ENCODE results near the gene STK32A. TPM values are rescaled to one million over a fixed set of nuclear protein-coding genes. Genes with fewer than 3 reads are reported as not detected.

STK32A gene
- total RNA-seq, 6 donors from 2014 or later = 2.7 to 13.3 (median 7.1) TPM

DNA sequence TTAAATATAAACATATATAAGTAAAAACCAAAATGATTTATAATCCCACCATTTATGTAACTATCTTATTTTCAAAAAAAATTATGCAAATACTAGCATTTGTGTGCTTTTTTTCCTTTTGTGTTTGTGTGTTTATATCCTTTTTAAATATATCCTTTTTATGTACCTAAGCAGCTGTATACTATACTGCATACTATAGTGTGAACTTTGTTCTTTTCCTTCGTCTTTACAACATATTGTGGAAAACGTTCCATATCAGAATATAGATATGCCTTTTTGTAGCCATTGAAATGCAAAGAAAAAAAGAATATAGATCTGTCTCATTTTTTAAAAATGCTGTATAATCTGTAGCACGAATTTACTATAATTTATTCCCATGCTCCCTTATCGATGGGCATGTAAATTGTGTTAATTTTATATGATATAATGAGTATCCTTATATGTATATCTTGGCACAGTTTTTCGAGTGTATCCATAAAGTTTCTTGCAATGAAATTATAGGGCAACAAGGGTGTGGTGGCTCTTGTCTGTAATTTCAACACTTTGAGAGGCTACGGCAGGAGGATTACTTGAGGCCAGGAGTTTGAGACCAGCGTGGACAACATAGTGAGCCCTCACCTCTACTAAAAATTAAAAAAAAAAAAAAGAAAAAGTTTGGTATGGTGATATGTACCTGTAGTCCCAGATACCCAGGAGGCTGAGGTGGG lies 83.3 kb downstream of the STK32A start:
- H3K36me3 ChIP-seq = no peaks in the 10 kb centered on the region
- H3K9me3 ChIP-seq = no peaks in the 10 kb centered on the region
- H3K4me1 ChIP-seq = no peaks in the 10 kb centered on the region
- TF ChIP-seq, protein P1, sequence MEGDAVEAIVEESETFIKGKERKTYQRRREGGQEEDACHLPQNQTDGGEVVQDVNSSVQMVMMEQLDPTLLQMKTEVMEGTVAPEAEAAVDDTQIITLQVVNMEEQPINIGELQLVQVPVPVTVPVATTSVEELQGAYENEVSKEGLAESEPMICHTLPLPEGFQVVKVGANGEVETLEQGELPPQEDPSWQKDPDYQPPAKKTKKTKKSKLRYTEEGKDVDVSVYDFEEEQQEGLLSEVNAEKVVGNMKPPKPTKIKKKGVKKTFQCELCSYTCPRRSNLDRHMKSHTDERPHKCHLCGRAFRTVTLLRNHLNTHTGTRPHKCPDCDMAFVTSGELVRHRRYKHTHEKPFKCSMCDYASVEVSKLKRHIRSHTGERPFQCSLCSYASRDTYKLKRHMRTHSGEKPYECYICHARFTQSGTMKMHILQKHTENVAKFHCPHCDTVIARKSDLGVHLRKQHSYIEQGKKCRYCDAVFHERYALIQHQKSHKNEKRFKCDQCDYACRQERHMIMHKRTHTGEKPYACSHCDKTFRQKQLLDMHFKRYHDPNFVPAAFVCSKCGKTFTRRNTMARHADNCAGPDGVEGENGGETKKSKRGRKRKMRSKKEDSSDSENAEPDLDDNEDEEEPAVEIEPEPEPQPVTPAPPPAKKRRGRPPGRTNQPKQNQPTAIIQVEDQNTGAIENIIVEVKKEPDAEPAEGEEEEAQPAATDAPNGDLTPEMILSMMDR (IDR thresholded peaks at IDR 0.05) = no peak
- TF ChIP-seq EP300 (IDR thresholded peaks at IDR 0.05) = no peak
- no peak for TF ChIP-seq POLR2A (IDR thresholded peaks at IDR 0.05)
- TF ChIP-seq POLR2AphosphoS5 (IDR thresholded peaks at IDR 0.05) = no peak
- no peak overlapping the region for H3K27ac ChIP-seq
- H3K27me3 ChIP-seq = no peaks in the 10 kb centered on the region
- H3K4me3 ChIP-seq = no peak overlapping the region
- no peak for ATAC-seq (ENCODE audit: low FRiP score in 2 of 2)
- 92 to 93% methylated on average over 7 of the region's 7 CpGs for WGBS, 2 donors
- no peak for DNase-seq

DNA sequence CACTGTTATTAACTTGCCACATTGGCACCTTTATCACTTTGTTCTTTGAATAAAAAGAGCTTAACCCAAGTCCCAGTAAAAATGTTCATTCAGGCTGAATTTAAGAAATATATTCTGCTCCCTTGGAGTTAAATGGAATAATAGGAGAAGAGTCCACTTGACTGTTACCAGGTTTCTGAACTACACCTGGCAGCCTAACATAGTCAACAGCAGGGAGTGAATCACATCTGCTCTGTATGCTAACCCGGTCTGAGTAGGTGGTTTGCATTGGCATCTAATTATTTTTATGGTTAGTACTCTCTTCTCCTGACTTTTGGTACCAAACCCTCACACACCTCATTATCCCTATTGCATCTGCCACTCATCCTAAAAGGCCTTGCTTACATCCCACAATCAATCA lies 86.7 kb downstream of the STK32A start:
- Histone ChIP-seq H3K36me3 (no peaks in the 10 kb centered on the region), H3K4me3 (no peak overlapping the region), H3K9me3 (no peaks in the 10 kb centered on the region), H3K27me3 (no peaks in the 10 kb centered on the region), H3K4me1 (no peaks in the 10 kb centered on the region), H3K27ac (no peak overlapping the region)
- WGBS, 2 donors = 73 to 89% methylated on average over 1 of the region's 1 CpG
- DNase-seq = no peak
- no peak for ATAC-seq (ENCODE audit: low FRiP score in 2 of 2)
- TF ChIP-seq EP300 (IDR thresholded peaks at IDR 0.05) = no peak
- TF ChIP-seq POLR2AphosphoS5 (IDR thresholded peaks at IDR 0.05) = no peak
- TF ChIP-seq, protein P1 (IDR thresholded peaks at IDR 0.05) = no peak
- no peak for TF ChIP-seq POLR2A (IDR thresholded peaks at IDR 0.05)

DNA sequence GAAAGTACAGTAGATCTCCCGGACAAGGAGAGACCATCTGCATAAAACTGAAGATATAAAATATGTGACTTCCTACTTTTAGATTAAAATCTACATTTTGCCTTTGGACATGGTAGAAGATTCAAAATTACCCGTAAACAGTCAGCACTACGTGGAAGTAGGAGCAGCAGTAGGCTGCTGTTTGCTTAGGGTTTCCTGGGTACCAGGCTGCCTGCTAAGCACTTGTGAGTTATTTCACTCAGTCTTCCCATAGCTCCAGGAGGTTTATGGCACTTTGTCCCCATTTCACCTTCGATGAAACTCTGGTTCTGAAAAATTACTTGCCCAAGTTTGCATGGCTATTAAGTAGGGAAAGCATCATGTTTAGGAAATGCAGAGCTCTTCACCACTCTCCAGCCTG lies 92.6 kb downstream of the STK32A start:
- Histone ChIP-seq H3K4me3 (no peak overlapping the region), H3K27me3 (no peaks in the 10 kb centered on the region), H3K36me3 (no peaks in the 10 kb centered on the region), H3K4me1 (no peaks in the 10 kb centered on the region), H3K27ac (no peak overlapping the region), H3K9me3 (no peaks in the 10 kb centered on the region)
- WGBS, 2 donors = 60 to 67% methylated on average over 4 of the region's 4 CpGs
- no peak for DNase-seq
- no peak for ATAC-seq (ENCODE audit: low FRiP score in 2 of 2)
- TF ChIP-seq, protein P1 (IDR thresholded peaks at IDR 0.05) = no peak
- TF ChIP-seq POLR2A (IDR thresholded peaks at IDR 0.05) (no peak), EP300 (IDR thresholded peaks at IDR 0.05) (no peak), POLR2AphosphoS5 (IDR thresholded peaks at IDR 0.05) (no peak)

DNA sequence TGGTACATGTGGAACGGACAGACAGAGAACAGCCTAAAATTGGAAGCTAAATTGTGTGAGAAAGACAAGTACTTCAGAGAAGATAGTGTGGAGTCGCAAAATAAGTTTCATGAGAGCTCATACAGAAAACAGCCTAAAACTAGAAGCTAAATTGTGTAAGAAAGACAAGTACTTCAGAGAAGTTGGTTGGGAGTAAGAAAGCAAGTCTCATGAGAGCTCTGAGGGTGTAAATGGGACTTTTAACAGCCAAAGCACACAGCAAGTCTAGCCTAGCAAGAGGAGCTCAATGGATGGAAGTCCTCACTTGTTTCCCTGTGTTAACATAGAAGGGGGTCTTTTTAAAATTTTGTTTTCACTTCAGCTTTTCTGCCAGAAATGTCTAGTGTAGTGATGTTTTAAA lies 93.1 kb downstream of the STK32A start:
- H3K27ac ChIP-seq = no peak overlapping the region
- no peak for DNase-seq
- TF ChIP-seq, protein P1 (IDR thresholded peaks at IDR 0.05) = no peak
- no peak for TF ChIP-seq POLR2AphosphoS5 (IDR thresholded peaks at IDR 0.05)
- ATAC-seq (ENCODE audit: low FRiP score in 2 of 2) = no peak
- no peaks in the 10 kb centered on the region for H3K4me1 ChIP-seq
- no peaks in the 10 kb centered on the region for H3K27me3 ChIP-seq
- no peaks in the 10 kb centered on the region for H3K9me3 ChIP-seq
- H3K4me3 ChIP-seq = no peak overlapping the region
- 66 to 72% methylated on average over 2 of the region's 2 CpGs for WGBS, 2 donors
- H3K36me3 ChIP-seq = no peaks in the 10 kb centered on the region

DNA sequence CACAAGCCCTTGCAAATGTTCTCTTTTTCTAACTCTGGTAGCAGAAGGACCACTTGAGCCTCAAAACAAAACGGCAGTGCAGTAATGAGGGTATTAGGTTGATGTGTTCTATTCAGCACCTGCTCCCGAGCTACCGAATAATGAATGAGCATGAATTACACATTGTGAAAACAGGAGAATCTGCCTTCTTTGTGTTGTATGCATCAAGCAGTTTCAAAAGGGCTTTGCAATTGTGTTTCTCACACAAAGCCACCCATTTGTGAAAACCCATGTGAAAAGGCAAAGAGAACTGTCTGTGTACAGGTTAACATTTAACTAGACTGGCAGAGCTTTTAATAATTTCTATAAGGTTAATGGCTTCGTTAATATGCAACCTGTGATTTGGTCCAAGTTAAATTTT lies 97.8 kb downstream of the STK32A start:
- Histone ChIP-seq H3K36me3 (no peaks in the 10 kb centered on the region), H3K9me3 (no peaks in the 10 kb centered on the region), H3K4me1 (no peaks in the 10 kb centered on the region), H3K27ac (no peak overlapping the region), H3K4me3 (no peak overlapping the region), H3K27me3 (no peaks in the 10 kb centered on the region)
- WGBS, 2 donors = 74 to 81% methylated on average over 4 of the region's 4 CpGs
- TF ChIP-seq POLR2AphosphoS5 (IDR thresholded peaks at IDR 0.05) (no peak), EP300 (IDR thresholded peaks at IDR 0.05) (no peak), POLR2A (IDR thresholded peaks at IDR 0.05) (no peak)
- TF ChIP-seq, protein P1 (IDR thresholded peaks at IDR 0.05) = no peak
- no peak for ATAC-seq (ENCODE audit: low FRiP score in 2 of 2)
- DNase-seq = no peak
